Nephron progenitor cell (in vitro differentiated cells): ENCODE data around the gene IL17RB.

ENCODE experiments used
- DNase-seq: peaks from one replicate; pipeline ENCODE4 v3.0.0; 2021
- H3K27ac Mint-ChIP-seq: 2 replicates; pipeline ENCODE4 v1.8.0; 2021; ENCODE audit warnings: mild to moderate bottlenecking, moderate library complexity, mixed read lengths
- H3K27me3 Mint-ChIP-seq: 2 replicates; pipeline ENCODE4 v1.8.0; 2021; ENCODE audit warnings: mild to moderate bottlenecking, low read depth, mixed read lengths; ENCODE audit not compliant: poor library complexity
- H3K36me3 Mint-ChIP-seq: 2 replicates; pipeline ENCODE4 v1.8.0; 2021; ENCODE audit warnings: low read depth, mixed read lengths
- H3K4me1 Mint-ChIP-seq: 2 replicates; pipeline ENCODE4 v1.8.0; 2021; ENCODE audit warnings: mixed read lengths
- H3K4me3 Mint-ChIP-seq: 2 replicates; pipeline ENCODE4 v1.8.0; 2021; ENCODE audit warnings: mild to moderate bottlenecking, moderate library complexity, mixed read lengths
- H3K9me3 Mint-ChIP-seq: 2 replicates; pipeline ENCODE4 v1.8.0; 2021; ENCODE audit warnings: mild to moderate bottlenecking, moderate library complexity, mixed read lengths
- TF ChIP-seq, protein P1 (sequence below): fragments of 200-600 bp; sonication (generic); IDR thresholded peaks from 2 replicates; pipeline ENCODE4 v1.5.0; 2021; ENCODE audit warnings: antibody characterized with exemption

IL17RB gene

DNA sequence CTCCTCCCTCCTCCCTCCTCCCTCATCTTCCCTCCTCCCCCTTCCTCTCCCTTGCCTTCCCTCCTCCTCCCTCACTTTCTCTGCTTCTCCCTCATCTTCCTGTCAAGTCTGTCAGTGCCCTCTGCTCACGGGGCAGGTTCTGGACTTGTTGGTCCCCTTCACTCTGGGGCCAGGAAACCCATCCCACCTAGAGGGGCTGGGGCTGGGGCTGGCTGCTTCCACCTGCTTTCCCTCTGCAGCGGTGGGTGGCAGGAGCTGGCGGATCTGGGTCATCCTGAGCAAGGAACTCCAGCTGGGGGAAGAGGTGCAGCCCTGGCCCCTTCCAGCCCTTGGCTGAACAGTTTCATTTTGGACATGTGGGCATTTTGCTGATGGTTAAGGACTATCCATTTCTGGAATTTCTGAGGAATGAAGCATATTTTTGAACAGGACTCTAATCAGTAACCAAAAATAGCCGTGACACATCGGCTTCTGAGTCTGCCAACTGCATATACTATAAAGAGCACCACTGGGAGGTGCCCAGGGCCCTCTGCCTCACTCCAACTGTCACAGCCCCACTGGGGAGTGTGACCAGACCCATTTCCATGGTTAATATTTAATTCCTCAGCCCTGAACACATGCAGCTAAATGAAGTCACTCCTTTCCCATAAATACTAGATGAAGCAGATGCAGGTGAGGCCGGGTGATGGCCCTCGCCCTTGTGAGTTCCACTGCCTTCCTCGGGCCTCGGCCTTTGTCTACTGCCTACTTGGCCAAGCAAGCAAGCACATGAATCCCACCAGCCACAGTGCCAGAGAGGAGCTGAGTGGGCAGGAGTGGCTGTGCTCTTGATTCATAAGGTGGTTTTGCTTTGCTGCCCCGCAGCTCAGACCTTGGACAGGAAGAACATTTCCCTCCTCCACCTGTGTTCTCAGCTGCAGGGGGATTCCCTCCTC lies 39.9 kb upstream of the IL17RB start:
- Mint-ChIP-seq H3K36me3 (no peaks in the 10 kb centered on the region), H3K4me1 (peaks cover 34% of the 10 kb centered on the region), H3K4me3 (no peak overlapping the region), H3K27ac (no peak overlapping the region), H3K9me3 (no peaks in the 10 kb centered on the region), H3K27me3 (peaks cover 11% of the 10 kb centered on the region)
- TF ChIP-seq, protein P1, sequence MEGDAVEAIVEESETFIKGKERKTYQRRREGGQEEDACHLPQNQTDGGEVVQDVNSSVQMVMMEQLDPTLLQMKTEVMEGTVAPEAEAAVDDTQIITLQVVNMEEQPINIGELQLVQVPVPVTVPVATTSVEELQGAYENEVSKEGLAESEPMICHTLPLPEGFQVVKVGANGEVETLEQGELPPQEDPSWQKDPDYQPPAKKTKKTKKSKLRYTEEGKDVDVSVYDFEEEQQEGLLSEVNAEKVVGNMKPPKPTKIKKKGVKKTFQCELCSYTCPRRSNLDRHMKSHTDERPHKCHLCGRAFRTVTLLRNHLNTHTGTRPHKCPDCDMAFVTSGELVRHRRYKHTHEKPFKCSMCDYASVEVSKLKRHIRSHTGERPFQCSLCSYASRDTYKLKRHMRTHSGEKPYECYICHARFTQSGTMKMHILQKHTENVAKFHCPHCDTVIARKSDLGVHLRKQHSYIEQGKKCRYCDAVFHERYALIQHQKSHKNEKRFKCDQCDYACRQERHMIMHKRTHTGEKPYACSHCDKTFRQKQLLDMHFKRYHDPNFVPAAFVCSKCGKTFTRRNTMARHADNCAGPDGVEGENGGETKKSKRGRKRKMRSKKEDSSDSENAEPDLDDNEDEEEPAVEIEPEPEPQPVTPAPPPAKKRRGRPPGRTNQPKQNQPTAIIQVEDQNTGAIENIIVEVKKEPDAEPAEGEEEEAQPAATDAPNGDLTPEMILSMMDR, result no peak
- no peak for DNase-seq

GRCh38 chr3:53807117-53807810 lies 39.1 kb upstream of the IL17RB start:
- Mint-ChIP-seq H3K4me1 (peaks cover 34% of the 10 kb centered on the region), H3K27ac (no peak overlapping the region), H3K9me3 (no peaks in the 10 kb centered on the region), H3K4me3 (no peak overlapping the region), H3K27me3 (peaks cover 11% of the 10 kb centered on the region), H3K36me3 (no peaks in the 10 kb centered on the region)
- TF ChIP-seq, protein P1, result no peak
- DNase-seq, result no peak

DNA sequence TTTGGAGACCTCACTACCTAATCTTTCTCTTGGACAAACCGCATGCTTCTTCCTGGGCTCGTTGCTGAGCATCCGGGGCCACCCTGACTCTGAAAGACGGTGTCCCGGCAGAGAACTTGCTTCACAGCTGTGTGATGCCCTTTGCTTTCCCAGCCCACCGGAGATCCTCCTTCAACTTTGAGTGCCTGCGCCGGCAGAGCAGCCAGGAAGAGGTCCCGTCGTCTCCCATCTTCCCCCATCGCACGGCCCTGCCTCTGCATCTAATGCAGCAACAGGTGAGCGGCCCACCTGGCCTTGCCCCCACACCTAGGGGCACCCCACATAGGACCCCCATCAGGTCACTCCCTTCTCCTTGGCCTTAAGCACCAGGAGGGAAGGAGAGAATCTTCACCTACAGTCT lies 37.9 kb upstream of the IL17RB start:
- TF ChIP-seq, protein P1, result no peak
- no peak overlapping the region for H3K4me3 Mint-ChIP-seq
- DNase-seq, result no peak
- H3K9me3 Mint-ChIP-seq, result no peaks in the 10 kb centered on the region
- no peaks in the 10 kb centered on the region for H3K36me3 Mint-ChIP-seq
- H3K27me3 Mint-ChIP-seq, result peaks cover 11% of the 10 kb centered on the region
- H3K4me1 Mint-ChIP-seq, result peaks cover 34% of the 10 kb centered on the region
- peak overlapping the region; percentile 46 for H3K27ac Mint-ChIP-seq

GRCh38 chr3:53809267-53809666 lies 37.1 kb upstream of the IL17RB start:
- Mint-ChIP-seq H3K4me1 (peaks cover 27% of the 10 kb centered on the region), H3K27me3 (peaks cover 8% of the 10 kb centered on the region), H3K9me3 (no peaks in the 10 kb centered on the region), H3K4me3 (no peak overlapping the region), H3K36me3 (no peaks in the 10 kb centered on the region), H3K27ac (no peak overlapping the region)
- no peak for DNase-seq
- TF ChIP-seq, protein P1, result no peak

- Mint-ChIP-seq H3K36me3 (no peaks in the 10 kb centered on the region), H3K4me1 (peaks cover 20% of the 10 kb centered on the region), H3K27ac (no peak overlapping the region), H3K9me3 (no peaks in the 10 kb centered on the region), H3K27me3 (peaks cover 8% of the 10 kb centered on the region), H3K4me3 (no peak overlapping the region)
- no peak for DNase-seq
- TF ChIP-seq, protein P1, result no peak
Measured at GRCh38 chr3:53809764-53810400, 36.5 kb upstream of the IL17RB start.
